ENCODE results near the gene AXIN2. TPM values are rescaled to one million over a fixed set of nuclear protein-coding genes. Genes with fewer than 3 reads are reported as not detected.

The AXIN2 gene
- total and polyA plus RNA-seq, 10 of the 15 experiments (the other 5 are each of a cell fraction or from before 2014, with no cell fraction given): 0.47 to 7.8 (median 3.1) TPM

DNA sequence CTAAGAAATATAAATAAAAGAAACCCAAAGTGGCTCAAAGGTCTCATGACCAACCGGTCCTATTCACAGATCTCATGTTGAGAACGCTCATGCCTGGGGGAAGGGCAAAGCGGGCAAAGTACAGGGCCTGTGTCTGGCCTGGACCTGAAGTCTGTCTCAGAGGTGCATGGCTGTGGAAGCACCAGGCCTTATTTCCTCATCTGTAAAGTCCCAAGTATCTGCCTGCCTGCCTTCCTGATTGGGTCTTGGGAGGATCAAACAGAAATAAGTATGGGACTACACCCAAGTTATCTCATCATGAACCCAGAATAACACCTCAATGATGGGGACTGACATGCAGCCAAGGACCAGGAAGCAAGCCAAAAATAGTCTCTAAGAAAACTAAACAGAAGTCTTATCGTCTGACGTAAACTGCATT lies 14.2 kb downstream of the AXIN2 start:
- in situ Hi-C loops (cut with MboI) (no loop called here), intact Hi-C loops (cut with micrococcal nuclease; ENCODE audit: unreplicated experiment) (no loop called here)
- ChIA-PET SMC1A (ENCODE audit: uncharacterized antibody, unreplicated experiment) (no interaction called here), RAD21 (ENCODE audit: unreplicated experiment) (no interaction called here), POLR2A (no interaction called here), CTCF (no interaction called here)
- no peak overlapping the region for H3K4me3 ChIP-seq
- no peak overlapping the region for H3K27ac ChIP-seq (ENCODE audit: control insufficient read depth, insufficient read depth)
- DNase-seq (ENCODE audit: low read depth, low spot score) (no peak), FAIRE-seq (no peak), ATAC-seq (no peak)
- no peaks in the 10 kb centered on the region for H4K20me1 ChIP-seq (ENCODE audit: control insufficient read depth, insufficient read depth)
- no TSS peak for BruUV-seq (replicated peaks)
- 89% methylated on average over 5 of the region's 5 CpGs for WGBS (ENCODE audit: insufficient coverage, insufficient replicate concordance, low lambda C conversion rate, missing lambda C conversion rate)
- H3K36me3 ChIP-seq (ENCODE audit: control insufficient read depth in 2 of 2, insufficient read depth in 2 of 2, low read length in 1 of 2): no peaks in the 10 kb centered on the region; a peak in 1 of 4 replicates
- no peak overlapping the region for H3K4me2 ChIP-seq (ENCODE audit: control insufficient read depth, insufficient read depth)
- no peaks in the 10 kb centered on the region for H3K27me3 ChIP-seq (replicated peaks in 1 of 2; ENCODE audit: control insufficient read depth in 2 of 2, insufficient read depth in 2 of 2, low read length in 1 of 2)
- no peak overlapping the region for H2AFZ ChIP-seq (ENCODE audit: control insufficient read depth, low read depth, low read length)
- H3K9me3 ChIP-seq (replicated peaks; ENCODE audit: control insufficient read depth, insufficient read depth, low read length): no peaks in the 10 kb centered on the region
- no peaks in the 10 kb centered on the region for H3K79me2 ChIP-seq (ENCODE audit: control insufficient read depth, insufficient read depth, low read length)
- TF ChIP-seq RCOR1 (conservative IDR thresholded peaks at IDR 0.05; ENCODE audit: low read depth, low read length): no peak
- H3K9ac ChIP-seq (ENCODE audit: control insufficient read depth, insufficient read depth, low read length): no peak overlapping the region
- H3K4me1 ChIP-seq (ENCODE audit: control insufficient read depth, insufficient read depth, low read length): no peaks in the 10 kb centered on the region

DNA sequence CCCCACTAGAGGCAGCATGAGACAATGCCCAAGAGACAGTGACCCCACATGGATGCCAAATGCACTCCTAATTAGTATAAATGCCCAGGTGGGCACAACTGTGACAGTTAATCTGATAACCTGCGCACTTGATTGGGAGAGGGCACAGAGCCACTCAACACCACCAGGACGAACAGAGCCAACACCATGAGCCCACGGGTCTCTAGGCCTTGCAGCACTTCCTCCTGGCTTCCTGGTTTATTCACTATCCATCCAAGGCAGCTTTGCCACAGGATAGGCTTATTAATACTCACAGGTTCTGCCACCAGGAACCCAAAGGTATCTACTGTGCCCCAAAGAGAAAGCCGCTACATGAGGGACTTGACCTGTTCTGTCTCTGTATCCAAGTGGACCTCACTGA lies 14.9 kb downstream of the AXIN2 start:
- no TSS peak for BruUV-seq (replicated peaks)
- in situ Hi-C loops (cut with MboI): no loop called here
- no peak overlapping the region for H3K27ac ChIP-seq (ENCODE audit: control insufficient read depth, insufficient read depth)
- intact Hi-C loops (cut with micrococcal nuclease; ENCODE audit: unreplicated experiment): no loop called here
- no peaks in the 10 kb centered on the region for H3K79me2 ChIP-seq (ENCODE audit: control insufficient read depth, insufficient read depth, low read length)
- ChIA-PET CTCF (interaction anchor here (1.0 kb wide), 1 partner anchor 11 kb away, joined by 3 read pairs; no protein-coding TSS in a partner anchor), POLR2A (no interaction called here), RAD21 (ENCODE audit: unreplicated experiment) (no interaction called here), SMC1A (ENCODE audit: uncharacterized antibody, unreplicated experiment) (no interaction called here)
- ATAC-seq (no peak), FAIRE-seq (no peak), DNase-seq (ENCODE audit: low read depth, low spot score) (no peak)
- no peaks in the 10 kb centered on the region; a peak in 1 of 4 replicates for H3K36me3 ChIP-seq (ENCODE audit: control insufficient read depth in 2 of 2, insufficient read depth in 2 of 2, low read length in 1 of 2)
- H3K4me1 ChIP-seq (ENCODE audit: control insufficient read depth, insufficient read depth, low read length): no peaks in the 10 kb centered on the region
- H3K27me3 ChIP-seq (replicated peaks in 1 of 2; ENCODE audit: control insufficient read depth in 2 of 2, insufficient read depth in 2 of 2, low read length in 1 of 2): no peaks in the 10 kb centered on the region
- H3K4me3 ChIP-seq: no peak overlapping the region
- H3K9ac ChIP-seq (ENCODE audit: control insufficient read depth, insufficient read depth, low read length): no peak overlapping the region
- 43% methylated on average over 4 of the region's 4 CpGs for WGBS (ENCODE audit: insufficient coverage, insufficient replicate concordance, low lambda C conversion rate, missing lambda C conversion rate)
- no peaks in the 10 kb centered on the region for H4K20me1 ChIP-seq (ENCODE audit: control insufficient read depth, insufficient read depth)
- no peak overlapping the region for H3K4me2 ChIP-seq (ENCODE audit: control insufficient read depth, insufficient read depth)
- no peak overlapping the region for H2AFZ ChIP-seq (ENCODE audit: control insufficient read depth, low read depth, low read length)
- no peaks in the 10 kb centered on the region for H3K9me3 ChIP-seq (replicated peaks; ENCODE audit: control insufficient read depth, insufficient read depth, low read length)
- TF ChIP-seq, protein P1, sequence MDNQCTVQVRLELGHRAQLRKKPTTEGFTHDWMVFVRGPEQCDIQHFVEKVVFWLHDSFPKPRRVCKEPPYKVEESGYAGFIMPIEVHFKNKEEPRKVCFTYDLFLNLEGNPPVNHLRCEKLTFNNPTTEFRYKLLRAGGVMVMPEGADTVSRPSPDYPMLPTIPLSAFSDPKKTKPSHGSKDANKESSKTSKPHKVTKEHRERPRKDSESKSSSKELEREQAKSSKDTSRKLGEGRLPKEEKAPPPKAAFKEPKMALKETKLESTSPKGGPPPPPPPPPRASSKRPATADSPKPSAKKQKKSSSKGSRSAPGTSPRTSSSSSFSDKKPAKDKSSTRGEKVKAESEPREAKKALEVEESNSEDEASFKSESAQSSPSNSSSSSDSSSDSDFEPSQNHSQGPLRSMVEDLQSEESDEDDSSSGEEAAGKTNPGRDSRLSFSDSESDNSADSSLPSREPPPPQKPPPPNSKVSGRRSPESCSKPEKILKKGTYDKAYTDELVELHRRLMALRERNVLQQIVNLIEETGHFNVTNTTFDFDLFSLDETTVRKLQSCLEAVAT (IDR thresholded peaks at IDR 0.05): no peak
- TF ChIP-seq TARDBP (IDR thresholded peaks at IDR 0.05; ENCODE audit: borderline replicate concordance): no peak
- TF ChIP-seq BMI1 (IDR thresholded peaks at IDR 0.05; ENCODE audit: borderline replicate concordance): no peak
- TF ChIP-seq, protein P2, sequence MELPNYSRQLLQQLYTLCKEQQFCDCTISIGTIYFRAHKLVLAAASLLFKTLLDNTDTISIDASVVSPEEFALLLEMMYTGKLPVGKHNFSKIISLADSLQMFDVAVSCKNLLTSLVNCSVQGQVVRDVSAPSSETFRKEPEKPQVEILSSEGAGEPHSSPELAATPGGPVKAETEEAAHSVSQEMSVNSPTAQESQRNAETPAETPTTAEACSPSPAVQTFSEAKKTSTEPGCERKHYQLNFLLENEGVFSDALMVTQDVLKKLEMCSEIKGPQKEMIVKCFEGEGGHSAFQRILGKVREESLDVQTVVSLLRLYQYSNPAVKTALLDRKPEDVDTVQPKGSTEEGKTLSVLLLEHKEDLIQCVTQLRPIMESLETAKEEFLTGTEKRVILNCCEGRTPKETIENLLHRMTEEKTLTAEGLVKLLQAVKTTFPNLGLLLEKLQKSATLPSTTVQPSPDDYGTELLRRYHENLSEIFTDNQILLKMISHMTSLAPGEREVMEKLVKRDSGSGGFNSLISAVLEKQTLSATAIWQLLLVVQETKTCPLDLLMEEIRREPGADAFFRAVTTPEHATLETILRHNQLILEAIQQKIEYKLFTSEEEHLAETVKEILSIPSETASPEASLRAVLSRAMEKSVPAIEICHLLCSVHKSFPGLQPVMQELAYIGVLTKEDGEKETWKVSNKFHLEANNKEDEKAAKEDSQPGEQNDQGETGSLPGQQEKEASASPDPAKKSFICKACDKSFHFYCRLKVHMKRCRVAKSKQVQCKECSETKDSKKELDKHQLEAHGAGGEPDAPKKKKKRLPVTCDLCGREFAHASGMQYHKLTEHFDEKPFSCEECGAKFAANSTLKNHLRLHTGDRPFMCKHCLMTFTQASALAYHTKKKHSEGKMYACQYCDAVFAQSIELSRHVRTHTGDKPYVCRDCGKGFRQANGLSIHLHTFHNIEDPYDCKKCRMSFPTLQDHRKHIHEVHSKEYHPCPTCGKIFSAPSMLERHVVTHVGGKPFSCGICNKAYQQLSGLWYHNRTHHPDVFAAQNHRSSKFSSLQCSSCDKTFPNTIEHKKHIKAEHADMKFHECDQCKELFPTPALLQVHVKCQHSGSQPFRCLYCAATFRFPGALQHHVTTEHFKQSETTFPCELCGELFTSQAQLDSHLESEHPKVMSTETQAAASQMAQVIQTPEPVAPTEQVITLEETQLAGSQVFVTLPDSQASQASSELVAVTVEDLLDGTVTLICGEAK (IDR thresholded peaks at IDR 0.05; ENCODE audit: borderline replicate concordance): no peak
- TF ChIP-seq WRNIP1 (IDR thresholded peaks at IDR 0.05; ENCODE audit: borderline replicate concordance, low read depth, low read length): no peak
- no peak for TF ChIP-seq SPI1 (IDR thresholded peaks at IDR 0.05; ENCODE audit: borderline replicate concordance, insufficient read depth, low read depth, low read length)
- TF ChIP-seq ZNF24 (IDR thresholded peaks at IDR 0.05): no peak
- TF ChIP-seq NRF1 (conservative IDR thresholded peaks at IDR 0.05; ENCODE audit: low read depth, low read length): no peak
- no peak for TF ChIP-seq TCF7 (IDR thresholded peaks at IDR 0.05; ENCODE audit: borderline replicate concordance)
